HL-60/S4 treated with phorbol 12-myristate 13-acetate at 8.2 ng/mL for 4 days and 3 days (cell line): Measurements from ENCODE around the gene GOLGA8K.
"Not testable (repeated sequence)": the region's sequence is repeated elsewhere in the genome, so short reads cannot be mapped to it uniquely, and the experiment has no call there.

Source experiments
- in situ Hi-C: fragments of 300-500 bp; cut with MboI; formaldehyde crosslinking; loops from 2 replicates; pipeline ENCODE4 v1.15.0; 2022; ENCODE audit warnings: low sequenced_read_pairs

GOLGA8K gene

GRCh38 chr15:32403192-32403591 lies at the start of gene GOLGA8K:
GOLGA8K (minus strand) TSS chr15:32403292; CDS start chr15:32403194, 98 bp downstream.
- in situ Hi-C loops, result not testable (repeated sequence)

- in situ Hi-C loops, result not testable (repeated sequence)
Observed at GRCh38 chr15:32440445-32440977, 37.4 kb upstream of the GOLGA8K start.

- in situ Hi-C loops, result not testable (repeated sequence)
Observed at GRCh38 chr15:32434102-32434963, 31.2 kb upstream of the GOLGA8K start.

- in situ Hi-C loops, result not testable (repeated sequence)
Observed at GRCh38 chr15:32427635-32428034, 24.5 kb upstream of the GOLGA8K start.

GRCh38 chr15:32426511-32426910 lies 23.4 kb upstream of the GOLGA8K start:
- in situ Hi-C loops, result not testable (repeated sequence)

- in situ Hi-C loops, result not testable (repeated sequence)
Observed at GRCh38 chr15:32407903-32408302, 4.8 kb upstream of the GOLGA8K start.

DNA sequence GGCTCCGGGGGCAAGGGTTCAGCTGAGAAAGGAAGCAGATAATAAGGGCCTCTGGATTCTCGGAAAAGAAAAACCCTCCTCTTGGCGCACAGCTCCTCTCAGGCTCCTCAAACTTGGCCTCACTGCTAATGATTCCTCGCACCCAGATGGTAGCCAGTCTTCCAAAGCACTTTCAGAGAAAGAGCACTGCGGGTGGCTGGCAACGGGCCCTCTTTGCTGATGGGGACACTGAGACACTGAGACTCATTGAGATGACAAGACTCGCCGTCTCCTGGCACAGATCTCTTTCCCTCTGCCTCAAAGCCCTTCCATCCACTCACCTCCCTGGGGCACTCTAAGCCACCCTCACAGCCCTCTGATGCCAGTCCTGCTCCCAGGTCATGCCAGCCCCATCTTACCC lies 6.6 kb downstream of the GOLGA8K start:
- in situ Hi-C loops, result not testable (repeated sequence)

GRCh38 chr15:32394745-32395144 lies 8.3 kb downstream of the GOLGA8K start:
- in situ Hi-C loops, result not testable (repeated sequence)

DNA sequence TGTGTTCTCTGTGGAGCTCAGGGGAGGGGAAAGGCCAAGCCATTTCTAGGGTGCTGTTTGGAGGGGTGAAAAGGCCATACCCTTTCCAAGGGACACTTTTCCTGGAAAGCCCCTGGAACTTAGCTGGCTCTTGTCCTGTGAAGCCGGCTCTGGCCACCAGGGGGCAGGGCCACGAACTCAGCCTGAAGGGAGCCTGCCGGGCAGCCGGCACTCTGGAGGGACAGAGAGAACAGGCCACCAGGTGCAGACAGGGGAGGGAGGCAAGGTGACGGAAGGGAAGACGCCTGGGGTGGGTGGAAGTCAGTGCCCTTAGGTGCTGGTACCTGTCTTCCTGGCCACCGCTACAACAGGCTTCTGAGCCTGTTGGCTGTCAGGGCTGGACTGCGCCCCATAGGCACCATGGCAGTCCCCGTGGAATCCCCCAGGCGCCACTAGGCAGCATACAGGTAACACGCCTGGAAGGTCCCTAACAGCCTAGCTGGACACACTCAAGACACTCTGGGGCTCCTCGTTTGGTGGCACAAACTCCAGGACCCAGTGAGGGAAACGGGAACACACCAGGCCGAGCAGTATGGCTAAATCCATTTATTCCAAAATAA lies 14.9 kb downstream of the GOLGA8K start:
- in situ Hi-C loops, result not testable (repeated sequence)

DNA sequence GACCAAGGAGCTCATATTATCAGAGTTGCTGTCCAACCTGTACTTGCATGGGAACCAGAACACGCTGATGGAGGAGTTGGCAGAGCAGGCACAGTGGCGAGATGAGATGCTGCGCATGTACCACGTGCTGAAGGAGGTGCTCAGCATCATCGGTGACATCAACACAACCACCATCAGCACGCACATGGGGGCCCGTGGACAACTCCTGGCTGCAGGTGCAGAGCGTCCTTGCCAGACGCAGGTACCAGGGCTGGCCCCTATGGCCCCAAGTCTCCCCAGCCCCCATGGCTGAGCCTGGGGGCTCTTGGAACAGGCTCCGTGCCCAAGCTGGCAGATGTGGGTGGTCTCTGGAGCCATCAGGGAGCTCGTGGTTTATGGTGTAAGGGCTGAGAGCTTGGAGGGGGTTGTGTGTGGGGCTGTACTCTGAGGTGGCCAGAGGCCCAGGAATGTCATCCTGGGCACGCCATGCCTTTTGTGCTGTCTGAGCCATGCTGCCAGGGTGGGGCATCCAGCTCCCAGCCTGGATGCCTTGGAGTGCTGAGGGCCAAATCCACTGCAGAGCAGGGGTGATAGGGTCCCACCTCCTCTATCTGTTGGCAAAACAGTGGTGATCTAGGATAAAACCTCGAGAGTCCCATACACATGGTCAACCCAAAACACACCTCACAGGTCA lies 17.1 kb downstream of the GOLGA8K start:
- in situ Hi-C loops, result not testable (repeated sequence)

- in situ Hi-C loops, result not testable (repeated sequence)
Observed at GRCh38 chr15:32374185-32374584, 28.9 kb downstream of the GOLGA8K start.

- in situ Hi-C loops, result not testable (repeated sequence)
Observed at GRCh38 chr15:32373707-32374106, 29.4 kb downstream of the GOLGA8K start.

DNA sequence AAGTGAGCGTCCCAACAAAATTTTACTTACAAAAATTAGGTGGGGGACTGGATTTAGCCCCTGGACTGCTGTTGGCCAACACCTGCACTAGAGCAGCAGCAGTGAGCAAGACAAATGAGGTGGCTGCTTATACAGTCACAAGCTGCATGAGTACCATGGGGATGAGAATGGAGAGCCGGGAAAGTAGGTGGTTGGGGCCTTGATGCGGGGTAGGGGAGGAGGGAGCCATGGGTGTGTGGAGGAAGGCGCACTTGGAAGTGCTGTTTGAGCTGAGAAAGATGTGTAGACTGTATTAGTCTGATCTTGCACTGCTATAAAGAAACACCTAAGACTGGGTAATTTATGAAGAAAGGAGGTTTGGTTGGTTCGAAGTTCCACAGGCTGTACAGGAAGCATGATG lies 31.0 kb downstream of the GOLGA8K start:
- in situ Hi-C loops, result not testable (repeated sequence)

DNA sequence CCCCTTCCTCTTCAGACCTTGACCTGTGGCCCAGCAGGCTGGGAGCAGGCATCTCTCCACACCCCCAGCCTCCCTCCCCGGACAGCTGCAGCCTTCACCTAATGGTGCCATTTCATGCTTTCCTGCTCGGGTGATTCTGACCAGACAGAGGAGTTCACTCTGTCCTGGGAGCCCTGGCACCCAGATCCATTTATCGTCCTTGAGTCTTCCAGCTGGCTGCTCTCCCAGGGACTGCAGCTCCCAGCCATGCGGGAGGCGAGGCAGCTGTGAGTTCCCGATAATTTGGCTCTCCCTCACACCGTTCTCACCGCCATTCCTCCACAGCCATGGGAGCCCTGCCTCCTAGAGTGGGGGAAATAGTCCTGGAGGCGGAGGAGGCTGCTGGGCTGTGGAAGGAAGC lies 32.6 kb downstream of the GOLGA8K start:
- in situ Hi-C loops, result not testable (repeated sequence)

- in situ Hi-C loops, result not testable (repeated sequence)
Observed at GRCh38 chr15:32370064-32370463, 33.0 kb downstream of the GOLGA8K start.

- in situ Hi-C loops, result not testable (repeated sequence)
Observed at GRCh38 chr15:32366492-32366891, 36.6 kb downstream of the GOLGA8K start.

- in situ Hi-C loops, result not testable (repeated sequence)
Observed at GRCh38 chr15:32365955-32366354, 37.1 kb downstream of the GOLGA8K start.

DNA sequence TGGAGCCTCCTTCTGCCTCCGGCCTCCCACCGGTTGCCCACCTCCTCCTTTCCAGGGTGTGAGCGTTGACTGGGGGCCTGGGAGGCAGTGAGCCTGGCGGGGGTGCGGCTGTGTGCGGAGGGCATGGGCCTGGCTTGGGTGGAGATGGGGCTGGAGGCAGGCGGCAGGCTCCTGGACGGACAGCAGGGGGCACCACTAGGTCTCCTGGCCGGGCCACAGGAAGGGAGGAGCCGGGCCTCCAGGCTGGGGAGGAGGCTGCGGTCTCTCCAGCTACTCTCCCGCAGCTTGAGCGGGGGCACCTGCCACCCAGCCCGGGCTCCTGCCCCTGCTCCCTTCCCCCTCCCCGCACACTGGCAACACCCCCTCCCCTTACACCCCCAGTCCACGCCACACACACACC lies 38.1 kb downstream of the GOLGA8K start:
- in situ Hi-C loops, result not testable (repeated sequence)

GRCh38 chr15:32363449-32363848 lies 39.6 kb downstream of the GOLGA8K start:
- in situ Hi-C loops, result not testable (repeated sequence)

GRCh38 chr15:32361662-32362061 lies 41.4 kb downstream of the GOLGA8K start:
- in situ Hi-C loops, result not testable (repeated sequence)

- in situ Hi-C loops, result not testable (repeated sequence)
Observed at GRCh38 chr15:32358462-32358861, 44.6 kb downstream of the GOLGA8K start.
